NCI-H1436 treated with DMSO at 0.1 percent for 48 hours (cell line): ENCODE results near the gene SNRNP25.
"Not testable (repeated sequence)": the region's sequence is repeated elsewhere in the genome, so short reads cannot be mapped to it uniquely, and the experiment has no call there.

Experiments
- DNase-seq: peaks from one replicate; lab custom pipeline; 2025; lab: John Stamatoyannopoulos, UW

Gene SNRNP25

DNA sequence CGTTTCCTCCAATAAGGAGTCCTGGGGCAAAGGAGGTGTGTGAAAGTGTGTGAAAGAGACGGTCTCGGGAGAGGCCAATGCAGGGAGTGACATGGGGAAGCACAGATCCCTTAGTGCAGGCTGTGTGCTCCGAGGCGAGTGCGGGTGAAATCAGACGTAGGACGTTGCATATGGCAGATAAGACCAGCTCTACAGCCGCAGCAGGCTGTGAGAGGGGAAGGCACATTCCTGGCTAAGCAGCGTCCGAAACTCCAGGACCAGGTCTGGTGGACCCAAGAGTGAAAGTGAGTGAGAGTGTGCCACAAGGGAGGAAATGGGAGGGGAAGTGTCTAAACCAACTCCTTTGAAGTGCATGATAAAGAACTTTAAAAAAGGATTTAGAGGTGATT is 11.6 kb upstream of the SNRNP25 start:
- DNase-seq = no peak

DNA sequence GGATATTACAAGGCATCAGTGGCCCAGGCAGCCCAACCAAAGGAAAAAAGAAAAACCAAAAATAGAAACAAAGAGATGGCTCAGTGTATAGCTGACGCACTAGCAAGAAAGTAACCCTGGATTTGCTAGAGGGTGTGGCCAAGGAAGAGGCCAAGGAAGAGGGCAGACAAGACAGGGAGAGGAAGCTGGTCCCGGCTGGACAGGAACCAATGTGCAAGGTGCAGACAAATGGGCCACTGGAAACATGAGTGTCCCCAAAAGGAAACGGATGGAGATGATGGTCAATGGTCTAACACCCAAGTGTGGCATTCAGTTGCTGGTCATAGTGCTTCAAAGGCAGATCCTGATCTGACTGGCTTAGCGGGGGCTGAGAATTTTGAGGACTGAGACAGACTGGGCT is 10.9 kb upstream of the SNRNP25 start:
- no peak for DNase-seq

DNA sequence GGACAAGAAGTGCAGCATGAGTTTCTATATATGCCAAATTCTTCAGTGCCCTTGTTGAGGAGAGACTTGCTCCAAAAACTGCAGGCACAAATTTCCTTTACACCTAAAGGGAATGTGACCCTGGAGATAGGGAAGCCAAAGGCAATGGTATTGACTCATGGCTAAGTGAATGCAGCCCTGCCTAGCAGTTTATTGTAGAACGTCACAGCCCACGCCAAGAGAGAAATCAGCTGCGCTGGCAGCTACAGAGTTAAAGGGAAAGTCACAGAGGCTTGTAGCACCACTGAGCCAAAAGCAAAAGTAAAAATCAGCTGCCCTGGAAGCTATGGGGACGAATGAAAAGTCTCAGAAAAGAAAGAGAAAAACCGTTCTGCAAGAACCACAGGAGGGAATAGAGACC is 10.3 kb upstream of the SNRNP25 start:
- no peak for DNase-seq

DNA sequence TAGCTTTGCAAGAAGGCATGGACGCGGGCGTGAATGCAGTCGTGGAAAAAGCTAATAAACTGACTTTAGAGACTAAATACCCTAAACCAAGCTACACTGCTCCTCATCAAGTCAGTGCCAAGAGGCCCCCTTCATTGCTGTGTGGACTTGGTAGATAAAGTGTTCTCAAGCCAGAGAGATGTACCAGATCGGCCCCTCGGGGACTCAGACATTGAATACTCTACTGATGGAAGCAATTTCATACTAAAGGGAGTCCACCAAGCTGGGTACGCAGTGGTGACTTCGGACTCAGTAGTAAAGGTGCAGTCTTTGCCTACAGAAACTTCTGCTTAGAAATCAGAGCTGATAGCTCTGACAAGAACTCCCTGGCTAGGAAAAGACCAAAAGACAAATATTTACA is 9.0 kb upstream of the SNRNP25 start:
- no peak for DNase-seq

DNA sequence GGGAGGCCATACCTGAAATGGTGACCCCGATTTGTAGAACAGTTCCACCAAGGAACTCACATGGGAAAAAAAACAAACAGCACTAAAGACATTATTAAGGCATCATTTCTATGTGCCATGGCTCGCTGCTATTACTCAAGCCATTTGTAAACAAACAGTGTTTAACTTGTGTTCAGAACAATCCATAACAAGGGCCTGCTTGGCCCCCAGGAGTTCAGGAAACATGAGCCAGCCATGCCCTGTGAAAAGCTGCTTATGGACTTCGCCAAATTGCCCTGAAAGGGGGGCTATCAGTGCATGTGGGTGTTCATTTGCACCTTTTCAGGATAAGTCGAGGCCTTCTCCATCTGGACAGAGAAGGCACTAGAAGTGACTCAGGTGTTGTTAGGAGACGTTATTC is 8.2 kb upstream of the SNRNP25 start:
- DNase-seq = no peak

DNA sequence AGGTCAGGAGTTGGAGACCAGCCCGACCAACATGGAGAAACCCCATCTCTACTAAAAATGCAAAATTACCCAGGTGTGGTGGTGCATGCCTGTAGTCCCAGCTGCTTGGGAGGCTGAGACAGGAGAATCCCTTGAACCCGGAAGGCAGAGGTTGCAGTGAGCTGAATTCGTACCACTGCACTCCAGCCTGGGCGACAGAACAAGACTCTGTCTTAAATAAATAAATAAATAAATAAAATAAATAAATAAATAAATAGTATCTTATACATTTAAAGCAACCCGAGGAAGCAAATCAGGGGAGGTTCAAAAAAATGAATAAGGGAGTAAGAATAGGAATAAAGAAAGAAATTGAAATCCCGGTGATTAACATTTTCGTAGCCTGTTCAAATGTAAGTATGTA is 7.1 kb upstream of the SNRNP25 start:
- not testable (repeated sequence) for DNase-seq

DNA sequence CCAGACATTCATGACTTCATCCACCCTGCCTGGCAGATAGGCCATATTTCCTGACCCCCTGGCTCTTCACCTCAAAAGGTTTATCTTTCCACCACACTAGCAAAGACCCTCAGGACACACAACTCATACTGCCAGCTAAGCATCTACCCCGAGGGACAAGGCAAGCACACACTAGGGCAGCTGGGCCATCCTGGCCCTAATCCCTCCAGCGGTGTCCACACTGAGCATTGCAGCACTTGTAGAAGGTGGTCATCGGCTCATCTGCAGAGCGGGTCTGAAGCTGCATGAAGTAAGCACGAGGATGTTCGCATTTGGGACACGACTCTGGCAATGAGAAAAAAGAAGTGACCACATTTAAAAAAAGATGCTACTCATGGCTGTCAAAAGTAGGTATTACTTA is 6.4 kb upstream of the SNRNP25 start:
- DNase-seq = no peak

DNA sequence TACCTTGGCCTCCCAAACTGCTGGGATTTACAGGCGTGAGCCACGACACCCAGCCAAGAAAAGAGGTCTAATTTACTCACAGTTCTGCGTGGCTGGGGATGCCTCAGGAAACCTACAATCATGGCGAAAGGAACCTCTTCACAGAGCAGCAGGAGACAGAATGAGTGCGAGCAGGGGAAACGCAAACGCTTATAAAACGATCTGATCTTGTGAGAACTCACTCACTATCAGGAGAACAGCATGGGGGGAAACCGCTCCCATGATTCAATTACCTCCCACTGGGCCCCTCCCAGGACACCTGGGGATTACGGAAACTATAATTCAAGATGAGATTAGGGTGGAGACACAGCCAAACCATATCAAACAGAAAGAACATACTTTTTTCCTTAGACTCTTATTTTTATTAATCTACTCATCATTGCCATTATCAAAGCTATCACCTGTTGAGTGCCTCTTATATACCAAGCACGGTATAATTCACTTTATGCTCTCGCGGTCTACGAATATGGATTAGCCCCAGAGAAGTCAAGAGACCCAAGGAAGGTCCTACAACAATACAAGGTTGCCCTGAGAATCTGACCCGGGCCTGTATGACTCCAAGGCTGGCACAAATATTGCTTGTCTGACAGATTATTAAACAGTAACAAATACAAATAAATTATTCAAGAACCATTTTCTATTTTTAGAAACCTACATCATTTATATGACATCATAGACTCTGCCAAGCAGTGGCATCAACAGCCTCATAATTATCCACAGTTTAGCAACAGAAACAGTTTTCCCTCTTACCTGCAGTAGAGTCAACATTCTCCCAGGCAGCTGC is 2.6 kb upstream of the SNRNP25 start:
- no peak for DNase-seq

DNA sequence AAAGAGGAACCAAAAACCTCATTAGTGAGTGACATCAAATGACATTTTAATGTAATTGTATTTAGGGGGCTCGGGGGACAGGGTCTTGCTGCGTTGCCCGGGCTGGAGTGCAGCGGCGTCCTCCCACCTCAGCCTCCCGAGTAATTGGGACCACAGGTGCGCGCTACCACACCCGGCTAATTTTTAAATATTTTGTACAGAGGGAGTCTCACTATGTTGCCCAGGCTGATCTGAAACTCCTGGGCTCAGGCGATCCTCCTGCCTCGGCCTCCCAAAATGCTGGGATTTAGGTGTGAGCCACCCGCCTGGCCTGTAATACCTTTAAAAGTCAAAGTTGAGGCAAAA is 581 bp downstream of the SNRNP25 start:
- DNase-seq = no peak

DNA sequence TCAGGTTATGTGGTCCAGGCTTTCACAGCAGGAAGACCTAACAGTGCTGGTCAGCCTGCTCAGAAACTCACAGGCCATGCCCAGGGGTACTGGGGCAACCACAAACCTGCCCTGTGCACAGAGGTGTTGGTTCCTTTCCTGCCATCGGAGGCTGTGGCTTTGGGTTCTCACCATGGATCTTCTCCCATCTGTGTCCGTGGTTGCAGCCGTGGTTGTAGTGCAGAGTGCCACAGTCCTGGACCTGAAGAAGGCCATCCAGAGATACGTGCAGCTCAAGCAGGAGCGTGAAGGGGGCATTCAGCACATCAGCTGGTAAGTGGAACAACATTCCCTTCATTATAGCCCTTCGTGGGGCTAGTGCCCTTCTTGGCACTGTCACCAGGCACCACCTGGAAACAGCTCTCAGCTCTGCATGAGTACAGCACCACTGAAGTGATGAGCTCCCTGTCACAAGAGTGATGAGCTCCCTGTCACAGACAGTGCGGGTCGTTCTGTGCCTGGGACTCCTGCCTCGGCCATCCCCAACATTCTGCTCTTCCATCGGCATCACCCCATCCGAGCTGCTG is 2.0 kb downstream of the SNRNP25 start:
- no peak for DNase-seq

DNA sequence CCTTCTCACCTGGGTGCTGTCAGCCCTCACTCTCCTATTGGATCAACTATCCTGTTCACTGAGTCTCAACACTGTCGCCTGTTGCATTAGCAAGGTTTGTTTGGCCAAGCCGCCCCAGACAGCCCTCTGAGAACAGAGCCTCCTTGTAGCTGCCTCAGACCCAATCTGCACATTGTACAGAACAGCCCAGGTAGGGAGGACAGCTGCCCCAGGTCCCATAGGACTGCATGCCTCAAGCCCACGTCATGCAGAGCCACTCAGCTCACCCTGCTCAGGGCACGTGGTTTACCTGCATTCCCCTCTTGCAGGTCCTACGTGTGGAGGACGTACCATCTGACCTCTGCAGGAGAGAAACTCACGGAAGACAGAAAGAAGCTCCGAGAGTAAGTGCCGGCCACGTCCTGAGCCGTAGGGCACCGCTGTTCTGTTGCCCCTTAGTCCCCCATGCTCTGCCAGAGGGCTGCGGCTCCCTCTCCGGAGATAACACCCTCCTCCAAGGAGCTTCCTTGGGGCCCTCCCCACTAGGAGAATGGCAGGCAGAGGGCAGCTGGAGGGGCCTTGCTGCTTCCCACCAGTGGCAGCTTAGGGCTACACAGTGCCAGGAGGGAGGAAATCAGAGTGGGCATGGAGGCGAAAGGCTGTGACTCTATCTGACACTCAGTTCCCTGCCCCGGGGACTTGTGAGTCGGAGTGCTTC is 2.8 kb downstream of the SNRNP25 start:
- no peak for DNase-seq

DNA sequence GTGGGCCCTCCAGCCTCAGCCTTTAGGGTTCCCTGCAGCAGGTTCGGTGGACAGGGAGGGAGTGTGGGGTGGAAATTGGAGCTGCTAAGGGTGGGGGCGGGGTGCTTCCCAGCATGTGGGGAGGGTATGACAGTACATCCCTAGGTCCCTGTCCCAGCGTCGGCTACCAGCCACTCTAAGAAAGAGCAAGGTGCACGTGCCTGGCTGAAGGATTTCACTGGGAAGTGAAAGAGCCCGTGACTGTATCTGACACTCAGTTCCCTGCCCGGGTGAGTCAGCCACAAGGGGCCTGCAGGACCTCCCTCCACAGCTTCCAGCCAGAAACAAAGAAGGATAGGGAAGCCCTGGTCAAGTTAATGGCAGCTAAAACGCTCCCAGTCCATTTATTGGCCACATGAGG is 4.1 kb downstream of the SNRNP25 start:
- DNase-seq = no peak

DNA sequence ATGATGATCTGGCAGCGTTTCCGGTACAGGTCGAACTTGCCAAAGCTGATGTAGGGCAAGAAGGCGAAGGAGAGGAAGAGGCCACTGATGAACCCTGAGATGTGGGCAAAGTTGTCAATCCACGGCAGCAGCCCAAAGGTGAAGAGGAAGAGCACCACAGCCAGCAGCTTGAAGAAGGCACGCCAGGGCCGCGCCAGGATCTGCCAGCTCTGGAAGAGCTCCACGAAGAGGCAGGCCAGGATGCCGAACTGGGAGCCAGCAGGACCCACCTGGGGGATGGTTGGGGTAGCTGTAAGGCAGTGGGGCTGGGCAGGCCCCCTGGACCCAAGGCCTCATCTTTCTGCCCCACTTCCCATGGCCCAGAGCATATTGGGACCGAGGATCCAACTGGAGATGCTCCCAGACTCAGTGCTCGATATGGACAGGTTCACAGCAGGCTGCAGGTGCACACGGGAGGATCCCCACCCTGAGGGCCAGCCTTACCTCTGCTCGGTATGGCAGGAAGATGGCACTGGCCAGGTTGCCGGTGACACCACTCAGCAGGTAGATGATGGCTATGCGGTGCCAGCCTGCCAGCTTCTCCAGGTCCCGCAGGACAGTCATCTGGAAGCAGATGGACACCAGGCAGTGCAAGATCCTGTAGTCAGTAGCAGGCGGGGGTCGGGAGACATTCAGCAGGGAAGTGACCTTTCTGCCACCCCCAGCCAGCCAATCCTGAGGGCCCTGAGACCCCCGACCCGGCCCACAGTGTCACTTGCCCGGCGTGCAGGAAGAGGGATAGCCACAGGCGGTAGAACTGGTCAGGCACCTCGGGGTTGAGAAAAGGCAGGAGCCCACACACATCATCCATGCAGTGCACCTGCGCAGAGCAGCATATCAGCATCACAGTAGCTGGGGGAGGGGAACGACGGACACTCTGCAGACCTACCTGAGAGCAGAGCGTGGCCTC is 5.1 kb downstream of the SNRNP25 start:
- DNase-seq = no peak

DNA sequence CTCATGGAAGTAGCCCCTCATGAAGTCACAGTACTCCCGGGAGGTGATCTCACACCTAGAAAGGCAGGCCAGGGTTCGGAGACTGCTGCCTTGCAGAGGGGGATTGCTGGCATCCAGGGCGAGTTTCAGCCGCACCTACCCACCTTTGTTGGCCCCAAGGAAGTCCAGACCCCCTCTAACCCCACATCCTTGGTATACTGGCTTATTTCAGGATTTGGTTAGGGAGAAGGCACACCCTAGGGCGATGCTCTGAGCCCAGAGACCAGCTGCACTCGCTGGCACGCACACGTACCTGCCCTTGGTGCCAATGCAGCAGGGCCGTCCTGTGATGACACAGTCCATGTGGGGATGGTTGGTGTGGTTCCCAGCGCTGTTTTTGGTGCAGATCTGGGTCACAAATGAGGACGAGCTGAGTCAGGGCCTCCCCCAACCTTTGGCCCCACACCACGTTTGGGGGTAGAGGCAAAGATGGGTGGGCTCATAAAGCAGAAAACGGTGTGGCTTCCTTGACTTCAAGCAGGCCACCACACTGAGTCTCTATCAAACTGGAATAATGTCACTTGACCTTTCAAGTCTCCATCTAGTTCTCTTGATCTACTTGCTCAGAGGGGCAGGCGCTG is 5.9 kb downstream of the SNRNP25 start:
- no peak for DNase-seq

DNA sequence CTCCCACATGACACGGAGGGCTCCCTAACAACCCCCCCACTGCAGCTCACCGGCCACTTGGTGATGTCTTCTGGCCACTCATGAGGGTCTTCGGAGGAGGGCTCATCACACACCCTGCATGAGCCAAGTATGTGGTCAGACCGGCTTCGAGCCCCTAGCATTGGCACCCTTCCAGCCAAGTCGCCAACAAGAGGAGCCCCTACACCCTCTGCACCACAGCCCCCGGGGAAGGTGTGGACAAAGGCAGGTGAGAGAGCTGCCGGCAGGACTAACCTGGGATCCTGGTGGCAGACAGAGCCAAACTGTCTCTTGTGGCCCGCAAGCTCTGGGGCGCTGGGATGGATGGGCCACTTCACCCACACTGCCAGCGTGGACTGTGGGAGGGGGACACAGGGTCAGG is 6.5 kb downstream of the SNRNP25 start:
- no peak for DNase-seq

DNA sequence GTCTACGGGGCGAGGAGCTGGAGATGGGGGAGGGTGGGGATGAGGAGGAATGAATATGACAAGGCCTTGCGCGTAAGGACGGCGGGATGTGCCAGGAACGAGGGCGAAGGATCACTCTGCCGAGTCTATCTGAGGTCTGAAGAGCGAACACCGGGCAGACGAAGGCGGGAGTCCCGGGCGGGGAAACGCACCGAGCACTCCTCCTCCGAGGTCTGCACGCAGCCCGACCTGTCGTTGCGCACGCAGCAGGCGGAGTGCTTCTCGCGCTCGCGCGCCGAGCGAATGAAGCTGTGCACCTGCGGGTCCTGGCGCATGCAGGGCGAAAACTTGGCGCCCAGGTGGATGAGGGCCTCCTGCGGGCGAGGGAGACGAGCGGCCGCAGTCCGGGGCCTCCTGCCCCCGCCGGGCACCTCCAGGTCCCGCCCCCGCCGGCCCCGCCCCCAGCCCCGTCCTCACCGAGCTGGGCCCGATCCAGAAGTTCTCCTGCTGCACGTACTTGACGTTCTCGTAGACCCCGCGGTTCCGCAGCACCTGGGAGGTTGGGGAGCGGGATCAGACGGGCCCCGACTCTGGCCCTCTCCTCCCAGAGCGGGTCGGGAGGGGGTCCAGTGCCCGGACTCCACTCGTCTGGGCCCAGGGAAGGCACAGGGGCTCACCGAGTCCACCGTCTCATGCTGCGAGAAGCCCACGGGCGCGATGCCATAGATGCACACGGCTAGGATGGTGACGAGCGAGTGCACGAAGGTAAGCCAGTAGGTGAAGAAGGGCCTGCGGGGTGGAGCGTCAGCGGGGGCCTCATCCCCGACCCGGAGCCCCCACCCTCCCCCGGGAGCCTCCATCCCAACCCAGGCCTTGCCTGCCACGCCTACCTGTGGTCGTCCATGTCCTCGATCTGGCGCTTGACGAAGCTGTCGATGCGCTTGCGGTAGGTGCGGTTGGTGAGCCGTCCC is 7.6 kb downstream of the SNRNP25 start:
- no peak for DNase-seq

DNA sequence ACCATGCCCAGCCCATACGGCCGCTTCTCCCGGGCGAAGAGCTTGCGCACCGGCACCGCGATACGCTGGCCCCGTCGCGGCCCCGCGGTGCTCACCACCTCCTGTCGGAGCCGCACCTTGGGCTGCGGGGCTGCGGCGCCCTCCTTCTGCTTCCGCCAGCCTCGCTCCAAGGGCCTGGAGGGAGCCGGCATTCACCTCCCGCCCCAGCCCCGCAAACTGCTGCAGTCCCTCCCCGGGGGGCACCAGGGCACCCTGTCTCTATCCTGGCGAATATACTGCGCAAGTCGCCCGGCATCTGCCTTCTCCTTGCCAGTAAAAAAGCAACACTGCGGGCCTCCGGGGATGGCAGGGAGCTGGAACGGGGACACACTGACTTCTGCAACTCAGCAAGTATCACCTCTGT is 8.3 kb downstream of the SNRNP25 start:
- DNase-seq = no peak

DNA sequence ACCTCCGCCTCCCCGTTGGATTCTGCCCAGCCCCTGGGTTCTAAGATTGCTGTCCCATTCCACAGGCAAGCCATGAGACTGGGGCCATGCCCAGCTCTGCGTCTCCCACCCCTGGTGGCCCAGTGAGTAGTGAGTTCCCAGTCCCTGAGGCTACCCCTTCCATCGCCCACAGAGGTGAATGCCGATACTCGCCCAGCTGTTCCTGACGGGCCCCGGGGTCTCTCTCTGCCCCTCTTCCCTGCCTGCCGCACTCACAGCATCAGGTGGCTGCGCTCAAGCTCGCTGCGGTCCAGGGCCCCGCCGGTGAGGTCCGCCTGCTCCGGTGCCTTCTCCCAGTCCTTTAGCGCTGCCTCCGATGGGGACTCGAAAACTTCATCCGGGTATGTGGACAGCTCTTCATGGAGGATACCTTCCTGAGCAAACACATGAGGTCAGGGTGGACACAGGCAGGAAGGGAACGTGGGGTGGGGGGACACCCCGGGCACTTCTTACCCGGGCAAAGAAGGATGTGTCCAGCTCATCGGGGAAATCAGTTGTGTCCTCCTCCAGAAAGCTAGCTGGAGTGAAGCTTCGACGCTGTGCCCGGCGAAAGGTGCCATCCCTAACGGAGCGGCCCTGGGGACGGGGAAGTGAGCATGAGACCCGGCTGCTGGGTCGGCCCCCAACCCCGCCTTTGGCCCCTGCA is 8.8 kb downstream of the SNRNP25 start:
- DNase-seq = no peak

DNA sequence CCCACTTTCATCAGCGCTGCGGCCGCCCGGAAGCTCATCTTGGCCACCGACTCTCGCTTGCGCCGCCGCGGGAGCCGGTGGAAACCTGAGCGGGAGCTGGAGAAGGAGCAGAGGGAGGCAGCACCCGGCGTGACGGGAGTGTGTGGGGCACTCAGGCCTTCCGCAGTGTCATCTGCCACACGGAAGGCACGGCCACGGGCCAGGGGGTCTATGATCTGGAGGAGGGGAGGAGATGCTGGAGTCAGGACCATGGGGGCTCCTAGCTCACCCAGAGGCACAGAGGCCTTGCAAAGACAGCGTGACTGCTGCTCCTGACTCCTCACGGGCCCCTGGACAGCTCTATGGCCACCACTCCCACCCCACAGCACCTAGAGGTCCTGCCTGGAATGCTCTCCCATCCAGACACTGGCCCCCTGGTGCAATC is 9.4 kb downstream of the SNRNP25 start:
- no peak for DNase-seq

DNA sequence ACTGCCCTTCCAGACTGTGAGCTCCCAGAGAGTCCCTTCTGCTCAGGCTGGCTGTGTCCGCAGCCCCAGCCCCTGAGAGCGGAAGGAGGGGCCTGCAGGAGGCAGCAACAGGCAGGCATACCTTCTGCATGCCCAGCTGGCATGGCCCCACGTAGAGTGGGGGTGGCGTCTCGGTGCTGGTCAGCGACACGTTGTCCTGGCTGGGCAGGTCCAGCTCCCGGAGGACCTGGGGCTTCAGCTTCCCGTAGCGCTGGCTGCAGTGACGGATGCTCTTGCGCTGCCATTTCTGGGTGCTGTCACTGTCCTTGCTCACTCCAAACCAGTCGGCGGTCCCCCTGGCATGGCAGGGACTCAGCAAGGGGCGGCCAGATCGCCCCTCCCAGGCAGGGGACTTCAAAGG is 9.8 kb downstream of the SNRNP25 start:
- no peak for DNase-seq
